Measurements from ENCODE around the gene TMEM203.
A peak's percentile ranks its signal among the peaks of the same experiment; 100 is the strongest.

TMEM203 gene

DNA sequence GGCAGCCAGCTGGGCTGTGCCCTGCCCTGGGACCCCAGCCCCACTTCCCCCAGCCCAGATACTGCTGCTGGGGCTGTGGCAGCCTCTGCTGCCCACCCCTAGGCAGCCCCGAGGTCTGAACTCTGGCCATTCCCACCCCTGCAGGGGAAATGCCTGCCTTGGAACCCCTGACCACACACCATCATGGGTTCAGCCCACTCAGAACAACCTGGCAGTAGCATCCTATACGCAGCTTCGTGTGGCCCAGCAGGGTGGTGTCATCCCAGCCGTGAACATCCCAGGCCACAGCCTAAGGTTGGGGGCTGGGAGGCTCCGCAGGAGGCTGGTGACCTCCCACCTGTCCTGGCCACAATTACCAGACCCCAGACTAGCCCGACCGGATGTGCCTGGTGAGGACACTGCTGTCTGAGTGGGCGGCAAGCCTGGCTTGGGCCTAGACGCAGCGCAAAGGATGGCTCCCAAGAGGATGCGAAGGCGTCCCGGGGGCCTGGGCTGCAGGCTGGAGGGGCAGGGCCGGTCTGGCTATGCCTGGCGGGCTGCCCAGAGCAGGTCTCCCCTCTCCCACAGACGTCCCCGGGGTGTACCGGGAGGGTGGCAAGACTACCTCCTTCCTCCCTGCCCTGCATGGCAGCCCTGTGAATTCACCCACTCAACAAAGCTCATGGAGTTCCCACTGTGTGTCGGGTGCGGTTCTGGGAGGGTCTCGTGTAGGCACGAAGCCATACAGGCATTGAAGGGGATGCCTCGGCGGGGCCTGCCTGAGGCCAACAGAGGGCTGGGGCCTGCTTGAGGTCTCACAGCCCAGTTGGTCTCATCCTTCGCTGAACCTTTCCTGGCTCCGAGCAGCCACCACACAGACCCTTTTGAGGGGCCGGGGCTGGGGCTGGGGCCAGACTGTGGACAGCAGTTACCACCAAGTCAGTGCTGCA, 23.8 kb upstream of the TMEM203 start:
- DNase-seq = no peak

- DNase-seq = no peak
Measured at GRCh38 chr9:137228506-137228967, 23.1 kb upstream of the TMEM203 start.

GRCh38 chr9:137227853-137228505, 22.5 kb upstream of the TMEM203 start:
- no peak for DNase-seq

DNA sequence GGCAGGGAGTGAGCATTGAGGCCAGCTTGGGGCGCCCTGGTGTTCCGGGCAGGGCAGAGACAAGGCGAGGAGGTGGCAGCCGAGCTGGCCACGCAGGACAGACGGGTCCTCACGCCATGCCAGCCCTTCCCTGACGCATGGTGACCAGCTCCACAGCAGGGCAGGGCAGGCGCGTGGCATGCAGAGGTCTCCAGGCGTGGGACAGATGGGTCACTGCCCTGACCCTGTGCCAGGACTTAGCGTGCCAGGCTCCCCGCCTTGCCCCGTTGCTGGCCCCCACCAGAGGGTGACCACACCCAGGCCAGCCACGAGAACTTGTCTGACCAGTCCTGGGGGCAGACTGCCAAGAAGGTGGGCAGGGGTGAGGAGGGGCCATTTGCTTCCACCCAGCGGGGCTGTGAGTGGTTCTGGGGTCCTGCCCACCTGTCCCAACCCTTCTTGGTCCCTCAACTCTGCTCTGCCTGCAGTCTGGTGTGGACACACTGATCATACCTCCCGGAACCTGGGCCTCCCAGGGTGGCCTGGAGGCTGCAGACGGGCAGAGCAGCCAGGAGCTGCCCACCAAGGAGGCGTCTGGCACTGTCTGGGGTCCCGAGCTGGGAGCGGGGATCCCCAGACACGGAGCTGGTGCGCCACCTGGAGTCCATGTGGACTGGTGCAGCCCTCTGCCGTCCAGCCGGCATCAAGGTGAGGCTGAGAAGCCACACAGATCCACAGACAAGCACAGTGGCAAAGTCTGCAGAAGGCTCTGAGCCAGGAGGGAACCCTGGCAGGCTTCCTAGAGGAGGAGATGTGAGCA, 21.8 kb upstream of the TMEM203 start, which contains the start of gene RNF224:
TSS of gene RNF224 (plus strand) at position 449 of the 799 bp plus-strand sequence. CDS start 834 bp downstream, outside the sequence.
- DNase-seq = peak; percentile 38

DNA sequence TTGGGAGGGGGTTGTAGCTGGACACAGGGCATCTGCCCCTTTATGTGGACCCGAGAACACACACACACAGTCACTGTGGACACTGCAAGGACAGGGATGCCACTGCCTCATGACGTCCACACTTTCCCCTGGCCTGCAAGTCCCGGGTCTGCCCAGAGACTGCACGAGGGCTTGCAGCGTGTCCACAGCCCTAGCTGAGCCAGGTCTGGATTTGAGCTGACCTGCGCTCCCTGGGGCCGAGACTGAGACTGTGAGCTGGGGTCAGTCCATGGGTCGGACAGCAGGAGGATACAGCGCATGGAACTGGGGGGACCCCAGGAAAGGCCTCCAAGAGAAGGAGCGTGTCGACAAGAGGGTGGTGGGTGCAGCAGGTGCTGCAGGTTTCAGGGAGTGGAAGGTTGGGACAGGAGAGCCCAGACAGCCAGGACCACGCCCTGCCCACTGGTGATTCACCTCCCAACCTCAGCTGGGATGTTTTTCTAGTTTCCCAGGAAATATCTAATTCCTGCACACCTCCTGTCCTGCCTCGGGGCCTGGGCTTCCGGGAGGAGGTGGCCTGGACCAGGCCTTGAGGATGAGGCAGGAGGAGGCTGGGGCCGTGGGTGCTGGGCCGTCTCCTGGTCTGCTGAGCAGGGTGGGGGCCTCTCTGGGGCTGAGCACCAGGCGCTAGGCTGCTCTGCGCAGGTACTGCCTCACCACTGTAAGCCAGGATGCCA, 21.0 kb upstream of the TMEM203 start:
- DNase-seq = no peak

GRCh38 chr9:137225699-137226331, 20.4 kb upstream of the TMEM203 start:
- DNase-seq = no peak

GRCh38 chr9:137224830-137225694, 19.6 kb upstream of the TMEM203 start, which contains the start of gene CYSRT1:
TSS of gene CYSRT1 (plus strand) at chr9:137225174. CDS start at chr9:137225622, 448 bp downstream.
- no peak for DNase-seq

GRCh38 chr9:137223078-137223970, 17.9 kb upstream of the TMEM203 start:
- peak; percentile 96 for DNase-seq

- DNase-seq = no peak
Measured at GRCh38 chr9:137222190-137223077, 17.0 kb upstream of the TMEM203 start, which contains the start of gene RNF208. TSS of gene RNF208 (minus strand) at chr9:137222240. CDS start at chr9:137221212, 1,028 bp downstream.

DNA sequence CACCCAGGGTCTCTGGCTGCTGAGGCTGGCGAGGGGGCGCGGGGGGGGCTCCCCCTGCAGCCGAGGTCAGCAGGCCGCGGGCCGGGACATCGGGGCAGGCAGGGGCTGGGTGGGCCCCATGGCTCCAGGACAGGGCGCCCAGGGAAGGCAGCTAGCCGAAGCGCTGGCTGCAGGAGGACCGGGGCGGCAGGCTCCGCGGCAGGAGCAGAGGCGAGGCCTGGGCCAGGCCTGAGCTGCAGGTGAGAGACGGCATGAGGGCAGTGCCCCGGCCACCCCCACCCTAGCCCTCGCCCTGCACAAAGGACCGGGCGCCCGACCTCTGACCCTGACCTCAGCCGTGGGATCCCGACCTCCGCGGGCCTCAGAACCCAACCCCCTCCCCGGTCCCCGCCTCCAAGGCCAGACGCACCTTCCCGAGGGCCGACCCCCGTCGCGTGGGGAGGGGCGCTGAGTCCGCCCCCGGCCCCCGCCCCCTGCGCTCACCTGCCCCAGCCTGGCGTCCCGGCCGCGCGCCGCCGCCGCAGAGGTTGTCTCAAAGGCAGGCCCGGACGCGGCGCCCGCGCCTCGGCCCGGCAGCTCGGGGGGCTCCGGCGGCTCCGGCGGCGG, 16.2 kb upstream of the TMEM203 start:
- DNase-seq = no peak

DNA sequence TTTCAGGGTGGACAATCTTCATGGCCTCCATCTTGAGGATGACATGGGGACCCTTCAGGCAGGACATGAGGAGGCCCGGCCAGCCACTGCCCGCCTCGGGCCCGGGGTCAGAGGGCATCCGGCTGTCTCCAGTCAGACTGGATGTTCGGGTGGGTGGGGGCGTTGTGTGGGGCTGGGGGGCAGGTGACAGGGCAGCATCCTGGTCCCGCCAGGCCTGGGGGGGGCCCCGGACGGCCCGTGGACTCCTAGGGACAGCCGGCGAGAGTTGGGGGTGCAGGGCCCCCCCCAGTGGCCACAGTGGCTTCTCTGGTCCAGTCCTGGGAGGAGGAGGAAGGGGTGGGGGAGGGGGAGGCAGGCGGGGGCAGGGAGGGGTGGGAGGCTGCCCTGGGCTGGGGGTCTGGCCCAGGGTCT, 15.7 kb upstream of the TMEM203 start:
- DNase-seq = no peak

- no peak for DNase-seq
Measured at GRCh38 chr9:137220317-137221094, 15.1 kb upstream of the TMEM203 start.

GRCh38 chr9:137219757-137220316, 14.4 kb upstream of the TMEM203 start:
- no peak for DNase-seq

DNA sequence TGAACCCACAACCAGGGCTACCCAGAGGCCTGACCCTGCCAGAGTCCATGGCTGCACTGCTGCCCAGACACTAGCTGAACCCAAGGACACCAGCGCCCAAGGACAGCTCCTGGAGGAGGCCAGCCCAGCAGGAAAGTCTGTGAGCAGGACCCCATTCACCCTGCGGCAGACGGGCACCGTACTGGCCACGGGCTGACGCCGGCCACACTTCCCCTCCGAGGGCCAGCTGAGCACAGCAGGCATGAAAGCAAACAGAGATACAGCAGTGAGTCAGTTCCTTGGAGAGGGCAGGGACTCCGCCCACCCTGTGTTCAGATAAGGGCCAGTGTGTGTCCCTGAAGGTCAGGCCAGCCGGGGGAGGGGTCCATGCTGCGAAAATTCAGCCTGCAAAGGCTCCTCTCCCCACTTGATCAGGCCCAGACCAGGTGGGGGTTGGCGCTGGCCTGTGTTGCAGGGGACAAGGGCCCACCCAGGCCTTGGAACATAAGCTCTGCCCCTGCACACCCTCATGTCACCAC, 13.4 kb upstream of the TMEM203 start:
- no peak for DNase-seq

DNA sequence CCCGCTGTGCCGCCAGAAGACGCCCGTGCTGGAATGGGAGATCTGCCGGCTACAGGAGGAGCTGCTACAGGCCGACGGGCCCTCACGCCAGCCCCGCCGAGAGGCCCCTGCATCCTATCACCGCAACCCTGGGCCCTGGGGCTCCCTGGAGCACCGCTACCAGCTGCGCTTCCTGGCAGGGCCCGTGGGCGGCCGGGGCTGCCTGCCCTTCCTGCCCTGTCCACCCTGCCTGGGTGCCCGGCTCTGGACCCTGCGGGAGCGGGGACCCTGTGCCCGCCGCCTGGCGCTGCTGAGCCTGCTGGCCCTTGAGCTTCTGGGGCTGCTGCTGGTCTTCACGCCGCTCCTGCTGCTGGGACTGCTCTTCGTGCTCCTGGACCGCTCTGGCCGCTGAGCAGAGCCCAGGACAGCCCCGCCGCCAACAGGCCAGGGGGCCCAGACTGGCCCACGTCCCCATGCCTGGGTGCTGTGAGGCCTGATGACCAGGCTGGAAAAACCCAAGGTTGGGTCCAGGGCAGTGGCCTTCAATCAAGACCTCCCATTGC, 12.8 kb upstream of the TMEM203 start:
- DNase-seq = no peak
